Measurements from ENCODE around the gene NAALADL2. TPM values are rescaled to one million over a fixed set of nuclear protein-coding genes. Genes with fewer than 3 reads are reported as not detected.

The NAALADL2 gene
- 1.3 TPM for total RNA-seq

DNA sequence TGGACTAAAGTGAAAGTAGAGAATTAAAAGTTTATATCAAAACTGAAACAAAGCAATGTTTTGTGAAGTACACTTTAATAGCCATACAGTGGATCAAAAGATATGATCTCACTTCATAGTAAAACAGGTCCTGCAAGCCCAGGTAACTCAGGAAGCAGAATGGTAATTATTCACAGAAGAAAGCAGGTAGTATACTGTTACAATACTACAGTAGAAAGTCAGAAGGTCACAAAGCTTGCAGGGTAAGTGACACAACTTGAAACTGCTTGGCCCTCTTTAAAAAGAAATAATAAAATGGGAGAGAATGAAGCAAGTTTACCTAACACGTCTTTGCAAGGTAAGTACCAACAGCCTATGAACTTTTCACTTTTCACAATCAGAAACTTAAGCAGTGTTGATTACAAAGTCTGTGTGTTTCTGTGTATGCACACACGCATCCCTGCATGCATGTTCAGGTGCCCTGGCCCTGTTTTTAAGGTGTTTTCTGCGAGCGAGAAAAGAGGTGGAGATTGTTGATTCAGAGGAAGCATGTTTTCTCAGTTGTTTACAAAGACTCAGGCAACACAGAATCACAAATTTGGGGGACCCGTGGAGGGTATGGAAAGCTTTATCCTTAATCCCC lies at the start of gene NAALADL2:
Gene NAALADL2, plus strand, starts transcription at position 221 of the 622 bp plus-strand sequence.
- Histone ChIP-seq H3K4me3 (ENCODE audit: low read length) (no peak within 1 kb of the TSS), H3K27me3 (ENCODE audit: insufficient read depth, low read length) (no peaks in the 10 kb centered on the region), H3K4me1 (ENCODE audit: insufficient read depth, low read length) (no peaks in the 10 kb centered on the region), H3K9me3 (ENCODE audit: low read depth, low read length) (no peaks in the 10 kb centered on the region)

DNA sequence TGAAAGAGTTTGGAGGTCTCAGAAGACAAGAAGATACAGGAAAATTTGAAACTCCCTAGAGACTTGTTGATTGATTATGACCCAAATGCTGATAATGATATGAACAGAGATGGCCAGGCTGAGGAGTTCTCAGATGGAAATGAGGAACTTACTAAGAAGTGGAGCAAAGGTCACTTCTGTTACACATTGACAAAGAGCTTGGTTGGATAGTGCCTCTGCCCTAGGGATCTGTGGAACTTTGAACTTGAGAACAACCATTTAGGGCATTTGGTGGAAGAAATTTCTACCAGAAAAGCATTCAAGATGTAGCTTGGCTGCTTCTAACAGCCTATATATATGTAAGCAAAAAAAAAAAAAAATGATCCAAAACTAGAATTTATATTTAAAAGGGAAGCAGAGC lies 48.9 kb upstream of the NAALADL2 start:
- no peak overlapping the region for H3K4me3 ChIP-seq (ENCODE audit: low read length)
- no peaks in the 10 kb centered on the region for H3K9me3 ChIP-seq (ENCODE audit: low read depth, low read length)
- H3K27me3 ChIP-seq (ENCODE audit: insufficient read depth, low read length), result no peaks in the 10 kb centered on the region
- H3K4me1 ChIP-seq (ENCODE audit: insufficient read depth, low read length), result no peaks in the 10 kb centered on the region

DNA sequence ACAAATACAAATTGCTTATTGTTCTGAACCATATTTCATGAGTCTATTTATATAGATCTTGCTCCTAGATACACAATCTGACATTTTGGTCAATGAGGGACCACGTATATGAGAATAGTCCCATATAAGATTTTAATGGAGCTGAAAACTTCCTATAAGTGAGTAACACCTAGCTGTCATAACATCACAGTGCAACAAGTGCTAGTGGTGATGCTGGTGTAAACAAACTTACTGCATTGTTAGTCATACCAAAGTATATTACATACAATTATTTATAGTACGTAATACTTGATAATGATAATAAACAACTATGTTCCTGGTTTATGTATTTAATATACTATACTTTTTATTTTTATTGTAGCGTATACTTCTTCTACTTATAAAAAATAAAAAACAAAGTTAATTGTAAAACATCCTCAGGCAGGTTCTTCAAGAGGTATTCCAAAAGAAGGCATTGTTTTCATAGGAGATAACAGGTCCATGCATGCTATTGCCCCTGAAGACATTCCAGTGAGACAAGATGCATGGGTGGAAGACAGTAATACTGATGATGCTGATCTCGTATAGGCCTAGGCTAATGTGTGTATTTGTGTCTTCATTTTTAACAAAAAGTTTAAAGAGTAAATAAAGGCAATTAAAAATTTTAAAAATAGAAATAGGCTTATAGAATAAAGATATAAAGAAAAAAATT lies 46.8 kb upstream of the NAALADL2 start:
- Histone ChIP-seq H3K4me1 (ENCODE audit: insufficient read depth, low read length) (no peaks in the 10 kb centered on the region), H3K4me3 (ENCODE audit: low read length) (no peak overlapping the region), H3K9me3 (ENCODE audit: low read depth, low read length) (no peaks in the 10 kb centered on the region), H3K27me3 (ENCODE audit: insufficient read depth, low read length) (no peaks in the 10 kb centered on the region)

DNA sequence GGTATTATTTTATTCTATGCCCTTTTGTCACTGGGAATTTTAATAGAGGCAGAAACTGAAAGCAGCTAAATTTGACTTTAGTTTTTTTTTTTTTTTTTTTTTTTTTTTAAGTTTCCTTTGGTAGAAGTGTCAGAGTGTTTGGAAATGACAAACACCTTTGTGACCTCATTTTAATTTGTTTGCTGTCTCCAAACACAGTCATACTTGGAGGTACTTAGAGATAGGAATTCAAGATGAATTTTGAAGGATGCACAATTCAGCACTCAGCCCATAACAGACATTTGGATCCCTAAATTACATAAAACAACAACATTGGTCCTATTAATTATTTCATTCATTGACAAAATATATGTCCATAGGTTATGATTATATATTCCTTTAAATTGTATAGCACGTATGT lies 43.4 kb upstream of the NAALADL2 start:
- no peaks in the 10 kb centered on the region for H3K27me3 ChIP-seq (ENCODE audit: insufficient read depth, low read length)
- no peak overlapping the region for H3K4me3 ChIP-seq (ENCODE audit: low read length)
- no peaks in the 10 kb centered on the region for H3K4me1 ChIP-seq (ENCODE audit: insufficient read depth, low read length)
- H3K9me3 ChIP-seq (ENCODE audit: low read depth, low read length), result no peaks in the 10 kb centered on the region

DNA sequence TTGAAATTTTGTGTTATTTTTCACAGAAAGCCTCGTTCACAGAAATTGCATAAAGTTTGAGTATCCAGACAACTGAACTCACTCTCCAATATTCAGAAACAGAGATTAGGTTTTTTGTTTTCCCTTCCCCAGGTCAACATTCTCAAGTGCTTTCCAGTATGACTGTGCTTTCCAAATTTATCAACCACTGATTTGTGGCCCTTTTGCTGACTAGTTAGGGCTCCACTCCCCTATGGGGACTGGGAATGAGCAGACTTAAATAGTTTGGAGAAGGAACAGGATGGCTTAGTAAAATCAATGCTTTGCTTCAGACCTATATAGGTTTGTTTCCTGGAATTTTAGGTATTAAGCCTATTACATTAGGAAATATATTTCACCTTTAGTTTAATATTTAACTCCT lies 38.2 kb upstream of the NAALADL2 start:
- no peaks in the 10 kb centered on the region for H3K9me3 ChIP-seq (ENCODE audit: low read depth, low read length)
- no peak overlapping the region for H3K4me3 ChIP-seq (ENCODE audit: low read length)
- H3K4me1 ChIP-seq (ENCODE audit: insufficient read depth, low read length), result no peaks in the 10 kb centered on the region
- H3K27me3 ChIP-seq (ENCODE audit: insufficient read depth, low read length), result no peaks in the 10 kb centered on the region

DNA sequence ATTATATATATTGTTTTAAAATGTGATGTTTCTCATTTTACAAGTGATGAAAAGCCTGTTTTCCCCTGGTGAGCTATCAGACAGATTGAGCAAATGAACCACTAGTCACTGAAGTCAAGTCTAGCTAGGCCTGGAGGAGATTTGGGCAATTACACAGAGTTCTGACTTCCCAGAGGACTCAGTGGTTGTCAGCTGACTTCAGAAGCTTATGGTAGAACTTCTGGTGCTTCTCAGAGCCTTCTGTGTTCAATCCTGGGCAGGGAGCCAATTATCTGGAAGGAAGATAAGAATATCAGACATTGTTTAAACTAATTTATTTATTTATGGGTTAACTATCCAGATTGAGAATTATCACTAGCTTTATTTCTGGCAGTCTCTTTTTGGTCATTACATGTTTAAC lies 37.7 kb upstream of the NAALADL2 start:
- Histone ChIP-seq H3K9me3 (ENCODE audit: low read depth, low read length) (no peaks in the 10 kb centered on the region), H3K27me3 (ENCODE audit: insufficient read depth, low read length) (no peaks in the 10 kb centered on the region), H3K4me1 (ENCODE audit: insufficient read depth, low read length) (no peaks in the 10 kb centered on the region), H3K4me3 (ENCODE audit: low read length) (no peak overlapping the region)

DNA sequence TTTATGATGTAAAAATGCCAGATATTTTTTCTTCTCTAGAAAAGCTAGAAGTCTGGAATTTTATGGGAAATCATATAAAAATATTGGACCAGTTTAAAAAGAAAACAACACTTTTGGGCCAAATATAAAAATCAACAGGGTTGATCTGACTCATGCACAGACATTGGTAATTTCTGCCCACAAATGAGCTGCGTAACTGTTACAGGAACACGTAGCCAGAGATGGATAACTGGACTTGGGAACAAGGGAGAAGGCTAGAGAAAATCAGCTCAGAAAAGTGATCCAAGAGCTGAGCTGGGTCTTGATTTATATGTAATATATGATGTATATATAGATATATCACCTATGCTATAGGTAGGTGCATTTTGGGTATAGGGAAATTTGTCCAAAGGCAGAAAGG lies 36.8 kb upstream of the NAALADL2 start:
- H3K27me3 ChIP-seq (ENCODE audit: insufficient read depth, low read length), result no peaks in the 10 kb centered on the region
- no peak overlapping the region for H3K4me3 ChIP-seq (ENCODE audit: low read length)
- H3K4me1 ChIP-seq (ENCODE audit: insufficient read depth, low read length), result no peaks in the 10 kb centered on the region
- H3K9me3 ChIP-seq (ENCODE audit: low read depth, low read length), result no peaks in the 10 kb centered on the region

- H3K27me3 ChIP-seq (ENCODE audit: insufficient read depth, low read length), result no peaks in the 10 kb centered on the region
- H3K9me3 ChIP-seq (ENCODE audit: low read depth, low read length), result no peaks in the 10 kb centered on the region
- no peaks in the 10 kb centered on the region for H3K4me1 ChIP-seq (ENCODE audit: insufficient read depth, low read length)
- H3K4me3 ChIP-seq (ENCODE audit: low read length), result no peak overlapping the region
Measured at GRCh38 chr3:174826069-174826468, 33.1 kb upstream of the NAALADL2 start.

DNA sequence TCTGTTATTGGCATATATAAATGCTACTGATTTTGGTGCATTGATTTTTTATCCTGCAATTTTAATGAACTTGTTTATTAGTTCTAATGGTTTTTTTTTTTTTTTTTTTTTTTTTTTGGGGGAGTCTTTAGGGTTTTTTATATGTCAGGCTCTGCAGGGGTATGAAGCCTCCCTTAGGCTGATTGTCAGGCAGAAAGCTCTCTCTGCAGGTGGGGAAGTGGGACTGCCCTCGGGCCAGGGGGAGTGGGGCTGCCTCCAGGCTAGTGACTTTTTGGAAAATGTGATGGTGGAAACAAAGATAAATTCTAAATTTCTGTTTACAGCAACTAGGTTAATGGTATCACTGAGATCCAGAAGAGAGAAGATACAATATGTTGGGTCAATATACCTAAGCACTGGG lies 14.4 kb upstream of the NAALADL2 start:
- Histone ChIP-seq H3K9me3 (ENCODE audit: low read depth, low read length) (peaks cover 5% of the 10 kb centered on the region), H3K4me1 (ENCODE audit: insufficient read depth, low read length) (no peaks in the 10 kb centered on the region), H3K27me3 (ENCODE audit: insufficient read depth, low read length) (no peaks in the 10 kb centered on the region), H3K4me3 (ENCODE audit: low read length) (no peak overlapping the region)

DNA sequence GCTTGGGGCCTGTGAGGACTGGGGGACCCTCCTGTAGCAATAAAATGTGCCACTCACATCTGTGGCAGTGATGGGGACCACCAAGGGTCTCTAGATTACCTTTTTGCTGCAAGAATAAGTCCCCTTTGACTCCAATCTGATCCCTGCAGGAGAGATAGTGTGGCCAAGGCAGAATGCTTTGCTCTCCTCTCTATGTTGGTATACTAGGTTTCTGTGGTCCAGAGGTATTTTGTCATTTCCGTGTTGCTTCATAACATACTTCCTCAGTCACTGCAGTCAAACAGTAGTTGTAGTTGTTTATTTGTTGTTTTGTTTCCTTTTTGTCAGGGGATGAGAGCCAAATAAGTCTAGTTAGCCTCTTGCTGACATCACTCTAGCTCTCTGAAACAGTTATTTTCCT lies 13.1 kb upstream of the NAALADL2 start:
- Histone ChIP-seq H3K4me3 (ENCODE audit: low read length) (no peak overlapping the region), H3K27me3 (ENCODE audit: insufficient read depth, low read length) (no peaks in the 10 kb centered on the region), H3K9me3 (ENCODE audit: low read depth, low read length) (peaks cover 5% of the 10 kb centered on the region), H3K4me1 (ENCODE audit: insufficient read depth, low read length) (no peaks in the 10 kb centered on the region)

- Histone ChIP-seq H3K27me3 (ENCODE audit: insufficient read depth, low read length) (no peaks in the 10 kb centered on the region), H3K4me3 (ENCODE audit: low read length) (no peak overlapping the region), H3K9me3 (ENCODE audit: low read depth, low read length) (peaks cover 8% of the 10 kb centered on the region), H3K4me1 (ENCODE audit: insufficient read depth, low read length) (no peaks in the 10 kb centered on the region)
Measured at GRCh38 chr3:174854987-174855386, 4.1 kb upstream of the NAALADL2 start.

- H3K4me3 ChIP-seq (ENCODE audit: low read length), result no peak overlapping the region
- H3K27me3 ChIP-seq (ENCODE audit: insufficient read depth, low read length), result no peaks in the 10 kb centered on the region
- H3K4me1 ChIP-seq (ENCODE audit: insufficient read depth, low read length), result no peaks in the 10 kb centered on the region
- H3K9me3 ChIP-seq (ENCODE audit: low read depth, low read length), result no peaks in the 10 kb centered on the region
Measured at GRCh38 chr3:174857301-174857700, 1.8 kb upstream of the NAALADL2 start.

DNA sequence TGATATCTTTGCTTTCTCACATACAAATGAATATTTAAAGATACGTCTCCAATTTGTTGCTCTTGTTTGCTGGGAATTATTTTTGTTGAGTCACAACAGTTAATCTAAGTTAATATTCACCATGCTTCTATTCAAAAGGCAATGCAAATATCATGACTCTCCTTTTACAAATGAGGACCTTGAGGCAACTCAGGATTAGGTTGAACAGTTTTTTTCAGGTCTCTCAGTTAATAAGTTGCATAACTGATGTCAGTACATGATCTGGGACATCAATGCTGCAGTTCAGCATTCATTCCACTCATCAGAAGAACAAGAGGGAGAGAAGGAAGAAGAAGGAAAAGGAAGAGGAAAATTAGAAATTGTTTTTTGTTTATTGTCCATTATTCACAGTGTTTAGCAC lies 781 bp upstream of the NAALADL2 start:
- H3K4me1 ChIP-seq (ENCODE audit: insufficient read depth, low read length), result no peaks in the 10 kb centered on the region
- H3K27me3 ChIP-seq (ENCODE audit: insufficient read depth, low read length), result no peaks in the 10 kb centered on the region
- H3K4me3 ChIP-seq (ENCODE audit: low read length), result no peak overlapping the region
- no peaks in the 10 kb centered on the region for H3K9me3 ChIP-seq (ENCODE audit: low read depth, low read length)

DNA sequence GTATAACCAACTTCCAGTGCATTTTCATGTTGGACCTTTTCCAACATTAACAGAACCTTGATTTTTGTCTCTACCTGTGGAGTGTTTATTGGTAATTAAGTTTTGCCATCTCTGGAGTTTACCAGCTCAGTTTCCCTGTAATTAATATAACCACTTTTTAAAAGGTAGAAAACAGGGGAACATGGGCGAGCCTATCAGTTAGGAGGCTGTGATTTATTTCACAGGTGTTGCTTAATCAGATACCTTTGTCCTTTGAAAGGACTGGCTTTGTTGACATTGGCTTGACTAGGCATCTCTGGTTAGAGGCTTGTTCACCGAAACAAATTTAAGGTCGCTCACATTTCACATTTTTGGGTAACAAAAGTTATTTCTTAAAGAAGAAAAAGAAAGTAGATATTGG lies 622 bp downstream of the NAALADL2 start:
- no peaks in the 10 kb centered on the region for H3K4me1 ChIP-seq (ENCODE audit: insufficient read depth, low read length)
- no peak overlapping the region for H3K4me3 ChIP-seq (ENCODE audit: low read length)
- H3K27me3 ChIP-seq (ENCODE audit: insufficient read depth, low read length), result no peaks in the 10 kb centered on the region
- H3K9me3 ChIP-seq (ENCODE audit: low read depth, low read length), result no peaks in the 10 kb centered on the region

DNA sequence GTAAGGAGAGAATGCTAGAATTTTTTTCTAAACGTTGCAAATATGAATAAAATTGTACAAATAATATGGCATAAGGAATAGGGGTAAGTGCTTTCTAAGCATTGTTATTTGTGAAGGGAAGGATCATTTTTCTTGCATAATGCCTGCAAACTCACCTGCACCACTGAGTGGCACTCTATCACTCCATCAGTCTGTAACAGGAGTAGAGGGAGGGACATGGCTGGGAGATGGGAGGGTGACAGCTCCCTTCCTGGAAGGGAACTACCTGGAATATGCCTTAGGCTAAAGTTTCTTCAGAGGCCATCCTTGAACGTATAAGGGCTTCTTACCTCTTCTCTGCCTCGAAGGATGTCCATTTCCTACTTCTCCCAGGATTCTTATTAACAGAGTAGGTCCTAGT lies 3.0 kb downstream of the NAALADL2 start:
- no peak overlapping the region for H3K4me3 ChIP-seq (ENCODE audit: low read length)
- H3K27me3 ChIP-seq (ENCODE audit: insufficient read depth, low read length), result no peaks in the 10 kb centered on the region
- H3K9me3 ChIP-seq (ENCODE audit: low read depth, low read length), result no peaks in the 10 kb centered on the region
- H3K4me1 ChIP-seq (ENCODE audit: insufficient read depth, low read length), result no peaks in the 10 kb centered on the region

DNA sequence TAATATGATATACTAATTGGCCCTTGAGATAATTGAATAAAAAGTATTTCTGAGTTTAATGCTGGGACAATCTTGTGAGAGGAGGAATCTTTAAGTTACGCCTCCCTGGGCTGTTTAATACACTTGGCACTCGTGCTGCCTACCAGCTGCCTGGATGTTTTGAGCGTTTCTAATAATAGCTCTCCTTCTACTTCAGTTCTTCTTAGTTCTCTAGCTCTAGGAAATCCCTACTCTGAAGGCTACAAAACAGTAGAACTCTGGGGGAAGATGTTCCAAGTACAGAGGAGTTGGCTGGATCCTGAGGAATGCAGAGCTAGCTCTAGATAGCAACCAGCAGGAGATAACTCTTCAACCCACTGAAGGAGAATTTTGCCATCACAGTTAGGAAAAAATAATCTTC lies 3.5 kb downstream of the NAALADL2 start:
- Histone ChIP-seq H3K4me3 (ENCODE audit: low read length) (no peak overlapping the region), H3K9me3 (ENCODE audit: low read depth, low read length) (no peaks in the 10 kb centered on the region), H3K27me3 (ENCODE audit: insufficient read depth, low read length) (no peaks in the 10 kb centered on the region), H3K4me1 (ENCODE audit: insufficient read depth, low read length) (no peaks in the 10 kb centered on the region)

Data from mononuclear cell (primary cell).